CD1c-positive myeloid dendritic cell (primary cell): ENCODE measurements around the gene ATG12.
A peak's percentile ranks its signal among the peaks of the same experiment; 100 is the strongest.
"Not testable (repeated sequence)": the region's sequence is repeated elsewhere in the genome, so short reads cannot be mapped to it uniquely, and the experiment has no call there.

Experiments used
- DNase-seq: peaks from one replicate; pipeline ENCODE4 v3.0.0-alpha.2; 2016; ENCODE audit errors: extremely low spot score

The ATG12 gene

GRCh38 chr5:115841382-115842088 lies at the start of gene ATG12, which contains the start of gene AP3S1:
TSS of gene ATG12 (minus strand) at chr5:115841565. CDS start at chr5:115841552, 13 bp downstream.
TSS of gene AP3S1 (plus strand) at chr5:115841935. CDS start at chr5:115842038, 103 bp downstream.
- DNase-seq, result peak; percentile 97

- DNase-seq, result no peak
These were observed 46.7 kb upstream of the ATG12 start for GRCh38 chr5:115888027-115888426.

- not testable (repeated sequence) for DNase-seq
These were observed 43.8 kb upstream of the ATG12 start for GRCh38 chr5:115885208-115885607.

GRCh38 chr5:115884704-115885103 lies 43.3 kb upstream of the ATG12 start:
- DNase-seq, result no peak

GRCh38 chr5:115882434-115882833 lies 41.1 kb upstream of the ATG12 start:
- not testable (repeated sequence) for DNase-seq

- DNase-seq, result not testable (repeated sequence)
These were observed 36.0 kb upstream of the ATG12 start for GRCh38 chr5:115877342-115877741.

- DNase-seq, result no peak
These were observed 34.1 kb upstream of the ATG12 start for GRCh38 chr5:115875447-115875846.

- no peak for DNase-seq
These were observed 32.0 kb upstream of the ATG12 start for GRCh38 chr5:115873392-115873791.

- no peak for DNase-seq
These were observed 31.1 kb upstream of the ATG12 start for GRCh38 chr5:115872447-115872846.

GRCh38 chr5:115869256-115869795 lies 28.0 kb upstream of the ATG12 start:
- no peak for DNase-seq

GRCh38 chr5:115859378-115859777 lies 18.0 kb upstream of the ATG12 start:
- no peak for DNase-seq

GRCh38 chr5:115858396-115858795 lies 17.0 kb upstream of the ATG12 start:
- no peak for DNase-seq

- DNase-seq, result no peak
These were observed 16.4 kb upstream of the ATG12 start for GRCh38 chr5:115857626-115858349.

GRCh38 chr5:115857057-115857479 lies 15.7 kb upstream of the ATG12 start:
- no peak for DNase-seq

GRCh38 chr5:115855959-115856358 lies 14.6 kb upstream of the ATG12 start:
- peak; percentile 7 for DNase-seq

GRCh38 chr5:115854139-115854538 lies 12.8 kb upstream of the ATG12 start:
- no peak for DNase-seq

- no peak for DNase-seq
These were observed 9.5 kb upstream of the ATG12 start for GRCh38 chr5:115850744-115851416.

GRCh38 chr5:115849258-115849798 lies 8.0 kb upstream of the ATG12 start:
- DNase-seq, result no peak

GRCh38 chr5:115847290-115847689 lies 5.9 kb upstream of the ATG12 start:
- DNase-seq, result no peak

- no peak for DNase-seq
These were observed 3.0 kb upstream of the ATG12 start for GRCh38 chr5:115844321-115844817.

- DNase-seq, result peak; percentile 26
These were observed 2.2 kb upstream of the ATG12 start for GRCh38 chr5:115843444-115844130.
